HG03108 (cell line): ENCODE data around the gene CDK6.
"Not testable (repeated sequence)": the region's sequence is repeated elsewhere in the genome, so short reads cannot be mapped to it uniquely, and the experiment has no call there.

Source experiments
- ATAC-seq: cut with Tn5 transposase; IDR thresholded peaks from one replicate; pipeline ENCODE4 v1.9.1; 2021; ENCODE audit warnings: moderate library complexity; ENCODE audit not compliant: unreplicated experiment

Gene CDK6

GRCh38 chr7:92763636-92764423, 72.5 kb downstream of the CDK6 start:
- no peak for ATAC-seq

DNA sequence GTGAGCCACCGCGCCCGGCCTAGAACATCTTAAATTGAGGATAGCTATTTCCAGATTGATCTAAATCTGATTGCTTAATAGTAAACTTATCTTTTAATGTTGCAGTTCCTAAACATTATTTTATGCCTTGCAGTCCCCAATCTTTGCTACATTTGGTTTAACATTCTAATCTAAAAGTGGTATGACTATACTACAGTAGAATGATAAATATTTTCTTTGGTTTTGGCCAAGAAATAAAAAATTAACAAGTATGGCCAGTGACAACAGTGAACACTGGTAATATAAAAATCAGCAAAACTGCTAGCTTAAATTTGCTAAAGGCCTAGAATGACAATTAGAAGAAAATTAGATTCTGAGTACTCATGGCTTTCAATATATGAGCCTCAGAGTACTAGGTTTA, 73.5 kb downstream of the CDK6 start:
- no peak for ATAC-seq

GRCh38 chr7:92761391-92762097, 74.8 kb downstream of the CDK6 start:
- no peak for ATAC-seq

DNA sequence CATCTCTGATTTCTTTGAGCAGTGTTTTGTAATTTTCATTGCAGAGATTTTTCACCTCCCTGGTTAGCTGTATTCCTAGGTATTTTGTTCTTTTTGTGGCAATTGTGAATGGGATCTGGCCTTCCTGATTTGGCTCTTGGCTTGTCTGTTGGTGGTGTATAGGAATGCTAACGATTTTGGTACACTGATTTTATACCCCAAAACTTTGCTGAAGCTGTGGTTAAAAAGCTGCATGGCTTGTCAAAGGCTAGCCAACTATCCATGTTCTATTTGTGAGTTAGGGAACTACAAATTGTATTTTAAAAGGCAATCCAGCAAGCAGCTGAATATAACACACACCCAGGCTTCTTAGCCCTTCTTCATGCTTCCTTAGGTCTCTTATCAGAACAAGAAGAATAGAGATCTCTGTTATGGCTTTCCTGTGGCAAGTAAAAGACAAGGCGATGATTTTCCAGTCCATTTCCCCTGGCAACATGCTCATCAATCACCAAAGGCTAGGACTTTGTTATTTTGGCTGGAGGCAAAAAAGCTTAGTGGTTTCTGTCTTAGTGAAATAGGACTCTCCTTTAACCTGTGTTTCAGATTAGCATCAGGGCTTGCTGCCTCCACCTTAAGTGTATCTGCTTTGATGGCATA, 77.5 kb downstream of the CDK6 start:
- ATAC-seq, result no peak

GRCh38 chr7:92757311-92757910, 79.0 kb downstream of the CDK6 start:
- not testable (repeated sequence) for ATAC-seq

- no peak for ATAC-seq
These were observed 80.7 kb downstream of the CDK6 start for GRCh38 chr7:92755680-92756079.

- no peak for ATAC-seq
These were observed 81.3 kb downstream of the CDK6 start for GRCh38 chr7:92754919-92755581.

DNA sequence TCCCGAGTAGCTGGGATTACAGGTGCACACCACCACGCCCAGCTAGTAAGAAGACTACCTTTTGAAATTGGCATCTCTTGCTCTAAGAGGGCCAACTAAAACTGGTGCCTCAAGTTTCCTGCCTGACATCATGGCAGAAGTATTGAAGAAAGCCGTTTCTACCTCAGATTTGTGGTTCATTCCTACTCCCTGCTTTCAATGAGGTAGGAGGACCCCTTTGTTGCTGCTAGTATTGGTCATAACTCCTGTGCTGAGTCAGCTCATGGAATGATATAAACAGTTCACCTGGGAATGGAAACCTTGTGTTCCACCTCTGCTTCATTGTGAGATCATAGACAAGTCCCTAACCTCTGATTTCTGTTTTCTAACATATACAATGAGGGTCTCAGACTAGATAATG, 82.8 kb downstream of the CDK6 start:
- no peak for ATAC-seq

GRCh38 chr7:92751902-92752901, 84.2 kb downstream of the CDK6 start:
- ATAC-seq, result no peak

- ATAC-seq, result no peak
These were observed 85.4 kb downstream of the CDK6 start for GRCh38 chr7:92750946-92751345.

GRCh38 chr7:92750447-92750839, 85.9 kb downstream of the CDK6 start:
- ATAC-seq, result no peak

GRCh38 chr7:92749832-92750446, 86.4 kb downstream of the CDK6 start:
- no peak for ATAC-seq

DNA sequence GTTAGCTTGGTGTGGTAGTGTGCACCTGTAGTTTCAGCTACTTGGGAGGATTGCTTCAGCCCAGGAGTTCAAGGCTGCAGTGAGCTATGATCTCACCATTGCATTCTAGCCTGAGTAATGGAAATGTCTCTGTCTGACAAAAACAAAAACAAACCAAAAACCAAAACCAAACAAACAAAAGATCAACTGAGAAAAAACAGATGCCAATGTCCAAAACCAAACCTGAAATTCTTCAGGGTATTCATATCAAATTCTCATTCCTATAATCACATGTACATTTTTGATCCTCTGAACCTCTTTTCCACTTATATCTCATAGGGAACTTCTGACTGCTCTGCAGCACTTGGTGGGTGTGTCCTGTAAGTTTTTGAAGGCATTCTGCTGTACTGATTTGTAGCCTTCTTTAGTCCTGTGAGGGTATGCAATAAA, 87.0 kb downstream of the CDK6 start:
- no peak for ATAC-seq

DNA sequence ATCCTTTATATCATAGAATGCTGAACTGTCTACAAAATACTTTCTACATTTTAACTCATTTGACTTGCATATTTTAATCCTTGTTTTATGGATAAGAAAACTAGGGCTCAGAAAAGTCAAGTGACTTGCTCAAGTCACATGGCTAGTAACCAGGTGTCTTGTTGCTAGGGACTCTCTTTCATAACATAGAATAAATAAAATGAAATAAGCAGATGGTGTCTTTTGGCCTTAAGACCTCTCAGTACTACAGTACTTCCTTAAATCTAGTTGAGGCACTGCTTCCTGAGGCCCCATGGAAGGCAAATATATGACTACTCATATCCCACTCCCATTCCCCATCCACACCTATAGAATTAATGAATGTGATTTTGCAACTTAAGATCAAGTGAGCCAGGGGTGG, 87.9 kb downstream of the CDK6 start:
- ATAC-seq, result no peak

GRCh38 chr7:92747041-92747835, 89.1 kb downstream of the CDK6 start:
- ATAC-seq, result no peak

DNA sequence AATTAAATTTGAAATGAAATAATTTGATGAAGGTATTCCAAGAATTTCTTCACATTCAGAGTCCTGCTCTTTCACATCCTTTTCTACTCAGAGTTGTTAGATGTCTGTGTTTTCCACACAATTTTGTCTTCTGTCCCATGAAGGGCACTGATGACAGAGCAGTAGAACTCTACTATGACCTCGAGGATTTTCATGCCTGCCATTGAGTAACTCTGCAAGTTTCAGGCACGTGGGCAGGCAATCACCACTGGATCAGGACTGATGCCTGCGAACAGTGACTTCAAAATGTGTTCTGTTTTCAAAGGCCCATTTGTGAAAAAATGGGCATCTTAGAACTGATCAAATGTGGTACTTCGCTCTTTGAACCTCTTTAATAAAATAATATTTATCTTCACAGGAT, 91.1 kb downstream of the CDK6 start:
- ATAC-seq, result no peak

- not testable (repeated sequence) for ATAC-seq
These were observed 92.2 kb downstream of the CDK6 start for GRCh38 chr7:92744180-92744579.

DNA sequence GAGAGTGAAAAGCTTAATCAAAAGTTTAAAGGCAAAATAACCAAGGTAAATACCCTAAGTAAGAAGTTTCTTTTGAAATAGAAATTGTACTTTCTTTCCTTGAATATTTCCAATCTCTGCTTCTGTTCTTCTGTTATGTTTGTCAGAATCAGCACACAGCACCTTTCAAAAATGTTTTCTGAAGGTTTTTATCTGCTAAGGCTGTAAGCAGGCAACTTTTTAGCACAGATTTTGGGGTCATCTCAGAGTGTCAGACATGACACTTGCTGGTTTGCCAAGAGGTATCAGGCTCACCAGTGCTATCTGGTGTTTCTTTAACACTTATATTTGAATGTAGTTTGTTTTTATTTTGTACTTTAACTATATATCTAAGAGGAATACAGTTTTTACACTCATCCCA, 94.2 kb downstream of the CDK6 start:
- no peak for ATAC-seq

DNA sequence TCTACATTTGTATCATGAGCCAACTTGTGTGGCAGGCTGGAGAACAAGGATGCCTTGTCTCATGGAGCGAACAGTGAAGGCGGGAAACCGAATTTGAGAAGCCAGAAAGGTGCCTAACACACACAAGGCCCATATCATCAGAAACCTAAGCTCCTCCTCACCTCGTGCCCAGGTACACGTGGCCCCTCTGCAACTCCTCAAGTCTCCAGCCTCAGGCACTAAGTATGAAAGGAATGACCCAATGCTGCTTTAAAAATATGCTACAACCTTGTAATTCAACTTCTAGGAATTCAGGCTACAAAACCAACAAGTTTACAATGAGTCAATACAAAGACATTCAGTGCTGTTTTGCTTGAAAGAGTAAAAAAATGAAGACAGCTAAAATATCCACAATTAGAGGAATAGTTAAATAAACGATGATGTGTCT, 95.7 kb downstream of the CDK6 start:
- no peak for ATAC-seq
